ENCODE results near the gene C1orf21.

C1orf21 gene

DNA sequence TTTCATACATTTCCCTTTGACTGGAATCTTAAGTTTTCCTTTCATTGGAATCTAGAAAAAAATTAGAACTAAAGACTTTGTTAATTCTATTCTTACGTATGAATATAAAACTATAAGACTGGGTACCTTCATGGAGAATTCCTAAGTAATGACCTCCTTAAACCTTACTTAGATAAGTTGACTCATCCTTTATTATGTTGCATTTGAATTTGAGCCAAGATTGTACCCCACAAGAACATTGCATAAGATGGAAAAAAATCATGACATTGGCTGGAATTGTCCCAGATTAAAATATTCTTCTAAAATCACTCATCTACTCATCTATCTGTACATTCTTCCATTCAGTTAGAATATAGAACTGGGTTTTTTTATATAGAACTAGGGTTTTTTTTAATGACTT, 137.4 kb downstream of the C1orf21 start:
- TF ChIP-seq EZH2phosphoT487 (IDR thresholded peaks at IDR 0.05; ENCODE audit: borderline replicate concordance): no peak
- TF ChIP-seq, protein P1, sequence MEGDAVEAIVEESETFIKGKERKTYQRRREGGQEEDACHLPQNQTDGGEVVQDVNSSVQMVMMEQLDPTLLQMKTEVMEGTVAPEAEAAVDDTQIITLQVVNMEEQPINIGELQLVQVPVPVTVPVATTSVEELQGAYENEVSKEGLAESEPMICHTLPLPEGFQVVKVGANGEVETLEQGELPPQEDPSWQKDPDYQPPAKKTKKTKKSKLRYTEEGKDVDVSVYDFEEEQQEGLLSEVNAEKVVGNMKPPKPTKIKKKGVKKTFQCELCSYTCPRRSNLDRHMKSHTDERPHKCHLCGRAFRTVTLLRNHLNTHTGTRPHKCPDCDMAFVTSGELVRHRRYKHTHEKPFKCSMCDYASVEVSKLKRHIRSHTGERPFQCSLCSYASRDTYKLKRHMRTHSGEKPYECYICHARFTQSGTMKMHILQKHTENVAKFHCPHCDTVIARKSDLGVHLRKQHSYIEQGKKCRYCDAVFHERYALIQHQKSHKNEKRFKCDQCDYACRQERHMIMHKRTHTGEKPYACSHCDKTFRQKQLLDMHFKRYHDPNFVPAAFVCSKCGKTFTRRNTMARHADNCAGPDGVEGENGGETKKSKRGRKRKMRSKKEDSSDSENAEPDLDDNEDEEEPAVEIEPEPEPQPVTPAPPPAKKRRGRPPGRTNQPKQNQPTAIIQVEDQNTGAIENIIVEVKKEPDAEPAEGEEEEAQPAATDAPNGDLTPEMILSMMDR (conservative IDR thresholded peaks at IDR 0.05; ENCODE audit: low read length): no peak
- Histone ChIP-seq H3K9me3 (ENCODE audit: insufficient read depth, low read depth, low read length) (no peaks in the 10 kb centered on the region), H3K9ac (ENCODE audit: low read depth, low read length, poor library complexity, severe bottlenecking) (no peak overlapping the region), H3K4me1 (ENCODE audit: insufficient read depth, low read length, poor library complexity, severe bottlenecking) (no peaks in the 10 kb centered on the region), H3K79me2 (ENCODE audit: insufficient read depth, low read length) (no peaks in the 10 kb centered on the region), H4K20me1 (ENCODE audit: insufficient read depth, low read length, poor library complexity, severe bottlenecking) (no peaks in the 10 kb centered on the region), H3K27me3 (ENCODE audit: insufficient read depth, low read length, poor library complexity, severe bottlenecking) (no peaks in the 10 kb centered on the region), H3K36me3 (ENCODE audit: insufficient read depth, low read length) (no peaks in the 10 kb centered on the region), H3K4me3 (ENCODE audit: low read length, poor library complexity, severe bottlenecking) (no peak overlapping the region), H3K9me2 (replicated peaks; ENCODE audit: low read depth, low read length) (no peaks in the 10 kb centered on the region), H3K4me2 (ENCODE audit: low read depth, low read length, poor library complexity, severe bottlenecking) (no peak overlapping the region), H3F3A (ENCODE audit: low read depth) (no peaks in the 10 kb centered on the region), H2AFZ (ENCODE audit: low read length) (no peak overlapping the region)

DNA sequence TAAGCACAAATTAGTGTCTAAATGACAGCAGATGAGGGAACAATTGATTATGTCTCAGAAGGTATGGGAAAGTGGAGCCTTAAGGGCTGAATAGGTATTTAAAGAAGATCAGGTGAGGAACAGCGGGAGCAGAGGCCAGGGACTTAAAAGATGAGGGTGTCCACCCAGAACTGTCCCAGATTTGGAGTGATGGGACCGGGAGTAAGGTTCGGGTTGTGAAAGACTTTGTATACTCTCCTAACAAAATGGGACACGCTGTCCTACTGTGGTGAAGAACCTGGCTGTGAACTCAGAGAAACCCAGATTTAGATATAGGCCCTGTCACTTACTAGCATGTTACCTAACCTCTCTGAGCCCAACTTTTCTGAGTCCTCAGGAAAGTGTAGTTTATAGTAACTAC, 140.6 kb downstream of the C1orf21 start:
- Histone ChIP-seq H4K20me1 (ENCODE audit: insufficient read depth, low read length, poor library complexity, severe bottlenecking) (no peaks in the 10 kb centered on the region), H3K9me2 (replicated peaks; ENCODE audit: low read depth, low read length) (no peaks in the 10 kb centered on the region), H3K79me2 (ENCODE audit: insufficient read depth, low read length) (no peaks in the 10 kb centered on the region), H3K9me3 (ENCODE audit: insufficient read depth, low read depth, low read length) (no peaks in the 10 kb centered on the region), H3K4me3 (ENCODE audit: low read length, poor library complexity, severe bottlenecking) (no peak overlapping the region), H3F3A (ENCODE audit: low read depth) (no peaks in the 10 kb centered on the region), H3K4me1 (ENCODE audit: insufficient read depth, low read length, poor library complexity, severe bottlenecking) (no peaks in the 10 kb centered on the region), H3K27me3 (ENCODE audit: insufficient read depth, low read length, poor library complexity, severe bottlenecking) (no peaks in the 10 kb centered on the region), H3K4me2 (ENCODE audit: low read depth, low read length, poor library complexity, severe bottlenecking) (no peak overlapping the region), H3K36me3 (ENCODE audit: insufficient read depth, low read length) (no peaks in the 10 kb centered on the region), H2AFZ (ENCODE audit: low read length) (no peak overlapping the region), H3K9ac (ENCODE audit: low read depth, low read length, poor library complexity, severe bottlenecking) (no peak overlapping the region)
- TF ChIP-seq EZH2phosphoT487 (IDR thresholded peaks at IDR 0.05; ENCODE audit: borderline replicate concordance): no peak
- TF ChIP-seq, protein P1 (conservative IDR thresholded peaks at IDR 0.05; ENCODE audit: low read length): no peak

DNA sequence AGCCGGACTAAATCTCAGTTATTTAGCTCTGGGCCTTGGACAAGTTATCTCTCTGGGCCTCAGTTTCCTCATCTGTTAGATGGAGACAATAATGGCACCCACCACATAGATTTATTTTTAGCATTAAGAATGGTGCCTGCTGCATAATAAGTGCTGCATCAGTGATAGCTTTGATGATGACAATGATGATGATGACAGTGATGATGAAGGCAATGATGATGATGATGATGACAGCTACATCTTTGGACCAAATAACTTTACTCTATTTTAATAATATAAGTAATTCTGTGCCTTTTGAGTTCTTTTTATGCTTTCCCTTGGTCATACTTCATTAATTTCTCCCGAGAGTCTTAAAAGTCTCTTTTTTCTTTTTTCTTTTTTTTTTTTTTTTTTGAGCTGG, 143.4 kb downstream of the C1orf21 start:
- no peak overlapping the region for H3K4me3 ChIP-seq (ENCODE audit: low read length, poor library complexity, severe bottlenecking)
- no peaks in the 10 kb centered on the region for H3K36me3 ChIP-seq (ENCODE audit: insufficient read depth, low read length)
- H3K79me2 ChIP-seq (ENCODE audit: insufficient read depth, low read length): no peaks in the 10 kb centered on the region
- H3K4me1 ChIP-seq (ENCODE audit: insufficient read depth, low read length, poor library complexity, severe bottlenecking): peaks cover 8% of the 10 kb centered on the region
- no peak overlapping the region for H3K4me2 ChIP-seq (ENCODE audit: low read depth, low read length, poor library complexity, severe bottlenecking)
- H2AFZ ChIP-seq (ENCODE audit: low read length): no peak overlapping the region
- TF ChIP-seq, protein P1 (conservative IDR thresholded peaks at IDR 0.05; ENCODE audit: low read length): no peak
- H4K20me1 ChIP-seq (ENCODE audit: insufficient read depth, low read length, poor library complexity, severe bottlenecking): no peaks in the 10 kb centered on the region
- no peaks in the 10 kb centered on the region for H3K9me3 ChIP-seq (ENCODE audit: insufficient read depth, low read depth, low read length)
- no peaks in the 10 kb centered on the region for H3F3A ChIP-seq (ENCODE audit: low read depth)
- H3K9ac ChIP-seq (ENCODE audit: low read depth, low read length, poor library complexity, severe bottlenecking): no peak overlapping the region
- H3K9me2 ChIP-seq (replicated peaks; ENCODE audit: low read depth, low read length): no peaks in the 10 kb centered on the region
- no peaks in the 10 kb centered on the region for H3K27me3 ChIP-seq (ENCODE audit: insufficient read depth, low read length, poor library complexity, severe bottlenecking)
